Lower leg skin (tissue), 3 donors: ENCODE results near the gene SLC8A1.

ENCODE experiments used
- CTCF ChIP-seq, 3 donors: fragments of 450-650 bp; IDR thresholded peaks; one replicate each; pipeline ENCODE4 v1.5.1; 2016; ENCODE audit warnings: antibody characterized with exemption in 3 of 3, mild to moderate bottlenecking in 3 of 3, moderate library complexity in 2 of 3
- POLR2A ChIP-seq, 2 donors: fragments of 450-650 bp; IDR thresholded peaks; one replicate each; pipeline ENCODE4 v1.6.1; 2016 to 2017; ENCODE audit warnings: antibody characterized with exemption in 2 of 2, mild to moderate bottlenecking in 1 of 2, moderate library complexity in 1 of 2

- TF ChIP-seq POLR2A (IDR thresholded peaks at IDR 0.05) (no peak), CTCF (IDR thresholded peaks at IDR 0.05) (no peak)
Measured at GRCh38 chr2:40363631-40364030, 88.3 kb downstream of the SLC8A1 start.
